Glutamatergic neuron (in vitro differentiated cells): ENCODE data around the gene PPP1R27. TPM values are rescaled to one million over a fixed set of nuclear protein-coding genes. Genes with fewer than 3 reads are reported as not detected.
A peak's percentile ranks its signal among the peaks of the same experiment; 100 is the strongest.

Source experiments
- DNase-seq: peaks from one replicate; pipeline ENCODE4 v3.0.0; 2022
- H3K27ac Mint-ChIP-seq: one replicate; pipeline ENCODE4 v1.8.0; 2020; ENCODE audit warnings: mild to moderate bottlenecking, mixed read lengths, inconsistent platforms; ENCODE audit not compliant: unreplicated experiment
- H3K27me3 Mint-ChIP-seq: one replicate; pipeline ENCODE4 v1.8.0; 2020; ENCODE audit warnings: mild to moderate bottlenecking, moderate library complexity, mixed read lengths, inconsistent platforms; ENCODE audit not compliant: unreplicated experiment
- H3K36me3 Mint-ChIP-seq: one replicate; pipeline ENCODE4 v1.8.0; 2020; ENCODE audit warnings: mild to moderate bottlenecking, mixed read lengths, inconsistent platforms; ENCODE audit not compliant: unreplicated experiment
- H3K4me1 Mint-ChIP-seq: one replicate; pipeline ENCODE4 v1.8.0; 2020; ENCODE audit warnings: mild to moderate bottlenecking, low read depth, mixed read lengths, inconsistent platforms; ENCODE audit not compliant: unreplicated experiment
- H3K4me3 Mint-ChIP-seq: one replicate; pipeline ENCODE4 v1.8.0; 2020; ENCODE audit warnings: mild to moderate bottlenecking, mixed read lengths, inconsistent platforms; ENCODE audit not compliant: unreplicated experiment
- H3K9me3 Mint-ChIP-seq: one replicate; pipeline ENCODE4 v1.8.0; 2020; ENCODE audit warnings: mild to moderate bottlenecking, moderate library complexity, mixed read lengths, inconsistent platforms; ENCODE audit not compliant: unreplicated experiment
- long read RNA-seq: library from polyadenylated mRNA; unstranded; transcript quantifications from one replicate; pipeline ENCODE4 v2.0.0, GENCODE V29; 2020; ENCODE audit not compliant: unreplicated experiment
- total RNA-seq: library from RNA; stranded (reverse); fragmentation: NEBNext Ultra II Directional; extraction: Animal tissue kit (Norgen Biotek cat#: 25700); gene quantifications from one replicate; pipeline ENCODE4 v1.2.1, GENCODE V29; 2021; ENCODE audit not compliant: unreplicated experiment
- TF ChIP-seq, protein P1 (sequence below): fragments of 200-600 bp; sonication (generic); IDR thresholded peaks from one replicate; pipeline ENCODE4 v1.5.0; 2021; ENCODE audit not compliant: partially characterized antibody, unreplicated experiment

Gene PPP1R27, protein sequence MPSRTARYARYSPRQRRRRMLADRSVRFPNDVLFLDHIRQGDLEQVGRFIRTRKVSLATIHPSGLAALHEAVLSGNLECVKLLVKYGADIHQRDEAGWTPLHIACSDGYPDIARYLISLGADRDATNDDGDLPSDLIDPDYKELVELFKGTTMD
- total RNA-seq, result 0.81 TPM
- long read RNA-seq, partial matches to known transcripts, result 0 of 1 reads
- long read RNA-seq, other reads (novel, unspliced or antisense), result 0 of 1 reads

DNA sequence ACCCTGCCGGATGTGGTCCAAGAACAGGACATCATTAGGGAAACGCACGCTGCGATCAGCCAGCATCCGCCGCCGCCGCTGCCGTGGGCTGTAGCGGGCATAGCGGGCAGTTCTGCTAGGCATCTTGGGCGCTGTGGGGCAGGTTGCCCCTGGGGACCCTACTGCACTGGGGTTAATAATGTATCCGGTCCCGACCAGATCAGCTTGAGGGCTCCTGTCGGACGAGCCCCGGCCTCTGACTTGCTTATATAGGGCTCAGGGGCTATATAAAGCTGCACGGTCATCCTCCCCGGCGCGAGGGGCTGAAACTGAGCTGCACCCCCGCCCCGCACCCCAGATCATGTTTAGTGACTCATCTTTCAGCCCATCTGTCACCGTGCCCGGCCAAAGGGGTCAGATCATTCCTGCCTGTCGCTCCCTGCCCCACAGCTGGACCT lies at the start of gene PPP1R27:
Gene PPP1R27, minus strand, starts transcription at position 220 of the 437 bp plus-strand sequence. Its CDS starts 97 bp downstream, at position 123.
- TF ChIP-seq, protein P1, sequence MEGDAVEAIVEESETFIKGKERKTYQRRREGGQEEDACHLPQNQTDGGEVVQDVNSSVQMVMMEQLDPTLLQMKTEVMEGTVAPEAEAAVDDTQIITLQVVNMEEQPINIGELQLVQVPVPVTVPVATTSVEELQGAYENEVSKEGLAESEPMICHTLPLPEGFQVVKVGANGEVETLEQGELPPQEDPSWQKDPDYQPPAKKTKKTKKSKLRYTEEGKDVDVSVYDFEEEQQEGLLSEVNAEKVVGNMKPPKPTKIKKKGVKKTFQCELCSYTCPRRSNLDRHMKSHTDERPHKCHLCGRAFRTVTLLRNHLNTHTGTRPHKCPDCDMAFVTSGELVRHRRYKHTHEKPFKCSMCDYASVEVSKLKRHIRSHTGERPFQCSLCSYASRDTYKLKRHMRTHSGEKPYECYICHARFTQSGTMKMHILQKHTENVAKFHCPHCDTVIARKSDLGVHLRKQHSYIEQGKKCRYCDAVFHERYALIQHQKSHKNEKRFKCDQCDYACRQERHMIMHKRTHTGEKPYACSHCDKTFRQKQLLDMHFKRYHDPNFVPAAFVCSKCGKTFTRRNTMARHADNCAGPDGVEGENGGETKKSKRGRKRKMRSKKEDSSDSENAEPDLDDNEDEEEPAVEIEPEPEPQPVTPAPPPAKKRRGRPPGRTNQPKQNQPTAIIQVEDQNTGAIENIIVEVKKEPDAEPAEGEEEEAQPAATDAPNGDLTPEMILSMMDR, result no peak
- Mint-ChIP-seq H3K36me3 (no peaks in the 10 kb centered on the region), H3K27ac (peak within 1 kb of the TSS; percentile 86), H3K27me3 (peaks cover 10% of the 10 kb centered on the region), H3K4me1 (peaks cover 7% of the 10 kb centered on the region), H3K4me3 (peak within 1 kb of the TSS; percentile 92), H3K9me3 (peaks cover 9% of the 10 kb centered on the region)
- no peak for DNase-seq

DNA sequence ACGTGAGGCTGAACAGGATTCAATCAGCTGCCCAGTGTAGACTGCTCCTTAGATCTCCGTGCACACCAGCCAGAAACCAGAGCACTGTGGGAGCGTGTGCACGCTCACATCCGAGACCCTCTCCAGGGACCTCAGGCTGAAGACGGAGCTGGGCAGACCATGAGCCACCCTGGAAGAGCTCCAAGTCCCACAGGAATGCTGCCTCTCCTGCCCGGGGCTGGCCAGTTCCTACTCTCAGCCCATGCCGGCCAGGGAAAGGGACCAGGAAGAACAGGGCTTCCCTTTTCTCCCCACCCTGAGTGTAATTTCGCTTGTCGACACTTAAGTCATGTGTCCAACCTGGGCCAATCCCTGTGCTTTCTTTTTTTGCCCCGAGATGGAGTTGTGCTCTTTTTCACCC lies 49.7 kb upstream of the PPP1R27 start:
- no peak overlapping the region for H3K27ac Mint-ChIP-seq
- H3K4me3 Mint-ChIP-seq, result no peak overlapping the region
- H3K9me3 Mint-ChIP-seq, result peaks cover 2% of the 10 kb centered on the region
- H3K36me3 Mint-ChIP-seq, result no peaks in the 10 kb centered on the region
- no peaks in the 10 kb centered on the region for H3K4me1 Mint-ChIP-seq
- DNase-seq, result no peak
- TF ChIP-seq, protein P1, result no peak
- H3K27me3 Mint-ChIP-seq, result peaks cover 4% of the 10 kb centered on the region

DNA sequence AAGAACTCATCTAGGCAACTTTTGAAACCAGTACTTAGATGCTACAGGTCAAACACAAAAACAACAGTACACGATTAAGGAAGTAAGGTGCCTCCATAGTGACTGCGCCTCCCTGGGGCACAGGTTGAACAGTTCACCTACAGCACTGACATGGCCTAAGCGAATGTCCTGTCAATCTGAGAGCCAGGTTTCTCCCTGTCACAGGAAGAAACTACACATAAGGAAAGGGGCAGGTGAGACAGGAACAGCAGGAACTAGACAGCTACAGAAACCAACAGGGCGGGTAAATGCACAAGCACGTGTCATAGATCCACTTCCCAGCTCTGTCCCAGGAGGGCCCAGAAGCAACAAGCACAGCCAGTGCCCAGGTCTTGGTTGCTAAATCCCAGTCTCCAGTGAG lies 44.3 kb upstream of the PPP1R27 start:
- H3K9me3 Mint-ChIP-seq, result peaks cover 1% of the 10 kb centered on the region
- DNase-seq, result no peak
- H3K27ac Mint-ChIP-seq, result no peak overlapping the region
- no peaks in the 10 kb centered on the region for H3K36me3 Mint-ChIP-seq
- H3K4me3 Mint-ChIP-seq, result no peak overlapping the region
- H3K27me3 Mint-ChIP-seq, result peaks cover 2% of the 10 kb centered on the region
- H3K4me1 Mint-ChIP-seq, result no peaks in the 10 kb centered on the region
- TF ChIP-seq, protein P1, result no peak

DNA sequence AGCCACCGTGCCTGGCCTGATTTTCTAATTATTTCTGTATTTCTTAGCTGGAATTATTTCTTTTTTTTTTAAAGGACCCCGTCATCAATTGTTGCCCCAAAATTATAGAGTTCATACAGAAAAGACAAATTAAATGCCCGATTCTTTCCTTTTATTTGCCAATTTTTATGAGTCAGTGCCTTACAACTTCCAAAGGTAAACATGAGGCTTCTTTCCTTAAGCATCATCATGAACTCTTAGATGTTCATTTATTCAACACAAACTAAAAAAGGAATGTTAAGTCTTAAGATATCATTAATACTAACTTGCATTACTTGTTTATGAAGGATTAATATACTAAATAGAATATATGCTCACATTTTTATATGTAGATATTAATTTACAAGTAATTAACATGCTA lies 43.4 kb upstream of the PPP1R27 start:
- H3K4me3 Mint-ChIP-seq, result no peak overlapping the region
- peaks cover 1% of the 10 kb centered on the region for H3K9me3 Mint-ChIP-seq
- TF ChIP-seq, protein P1, result no peak
- H3K36me3 Mint-ChIP-seq, result no peaks in the 10 kb centered on the region
- H3K4me1 Mint-ChIP-seq, result no peaks in the 10 kb centered on the region
- H3K27me3 Mint-ChIP-seq, result peaks cover 2% of the 10 kb centered on the region
- H3K27ac Mint-ChIP-seq, result no peak overlapping the region
- DNase-seq, result no peak

DNA sequence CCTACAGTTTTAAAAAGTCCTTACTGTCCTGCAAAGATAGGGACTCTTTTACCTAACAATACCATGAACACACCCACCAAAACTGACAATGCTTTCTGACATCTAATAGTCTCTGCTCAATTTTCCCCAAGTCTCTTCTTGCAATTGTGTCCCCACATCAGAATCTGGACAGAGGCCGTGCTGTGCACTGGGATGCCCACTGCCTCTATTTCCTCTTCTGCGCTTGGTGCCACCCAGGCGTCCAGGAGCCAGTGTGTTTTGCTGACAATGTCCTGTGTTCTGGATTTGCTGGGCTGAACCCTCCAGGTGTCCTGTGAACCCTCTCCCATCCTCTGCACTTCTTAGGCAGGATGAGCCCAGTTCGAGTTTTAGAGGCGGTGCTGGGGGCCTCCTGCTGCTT lies 42.7 kb upstream of the PPP1R27 start:
- no peaks in the 10 kb centered on the region for H3K36me3 Mint-ChIP-seq
- H3K4me3 Mint-ChIP-seq, result no peak overlapping the region
- TF ChIP-seq, protein P1, result no peak
- DNase-seq, result no peak
- H3K27ac Mint-ChIP-seq, result no peak overlapping the region
- H3K9me3 Mint-ChIP-seq, result peaks cover 1% of the 10 kb centered on the region
- peaks cover 3% of the 10 kb centered on the region for H3K27me3 Mint-ChIP-seq
- H3K4me1 Mint-ChIP-seq, result no peaks in the 10 kb centered on the region
